Thyroid gland (tissue), 4 donors: ENCODE results near the gene C1orf52.

Experiments
- POLR2A ChIP-seq, 2 donors: fragments of 450-650 bp; IDR thresholded peaks; one replicate each; pipeline ENCODE4 v1.6.1; 2017; ENCODE audit warnings: antibody characterized with exemption in 2 of 2, mild to moderate bottlenecking in 2 of 2, moderate library complexity in 1 of 2
- TF ChIP-seq, protein P1 (sequence below), 6 experiments: fragments of 200-600 bp in 3 of 6; fragments of 450-650 bp in 3 of 6; sonication (generic) in 3 of 6; IDR thresholded peaks; one replicate each; pipeline ENCODE4 v1.5.1; 2016 to 2019; ENCODE audit warnings: antibody characterized with exemption in 6 of 6, mild to moderate bottlenecking in 2 of 6, inconsistent platforms in 1 of 6, moderate library complexity in 1 of 6

GRCh38 chr1:85224734-85225623 is 34.5 kb downstream of the C1orf52 start:
- TF ChIP-seq, protein P1, sequence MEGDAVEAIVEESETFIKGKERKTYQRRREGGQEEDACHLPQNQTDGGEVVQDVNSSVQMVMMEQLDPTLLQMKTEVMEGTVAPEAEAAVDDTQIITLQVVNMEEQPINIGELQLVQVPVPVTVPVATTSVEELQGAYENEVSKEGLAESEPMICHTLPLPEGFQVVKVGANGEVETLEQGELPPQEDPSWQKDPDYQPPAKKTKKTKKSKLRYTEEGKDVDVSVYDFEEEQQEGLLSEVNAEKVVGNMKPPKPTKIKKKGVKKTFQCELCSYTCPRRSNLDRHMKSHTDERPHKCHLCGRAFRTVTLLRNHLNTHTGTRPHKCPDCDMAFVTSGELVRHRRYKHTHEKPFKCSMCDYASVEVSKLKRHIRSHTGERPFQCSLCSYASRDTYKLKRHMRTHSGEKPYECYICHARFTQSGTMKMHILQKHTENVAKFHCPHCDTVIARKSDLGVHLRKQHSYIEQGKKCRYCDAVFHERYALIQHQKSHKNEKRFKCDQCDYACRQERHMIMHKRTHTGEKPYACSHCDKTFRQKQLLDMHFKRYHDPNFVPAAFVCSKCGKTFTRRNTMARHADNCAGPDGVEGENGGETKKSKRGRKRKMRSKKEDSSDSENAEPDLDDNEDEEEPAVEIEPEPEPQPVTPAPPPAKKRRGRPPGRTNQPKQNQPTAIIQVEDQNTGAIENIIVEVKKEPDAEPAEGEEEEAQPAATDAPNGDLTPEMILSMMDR (IDR thresholded peaks at IDR 0.05) = no peak
- TF ChIP-seq POLR2A (IDR thresholded peaks at IDR 0.05) = no peak
